KMS-11 (cell line): ENCODE data around the gene RHOC.

ENCODE experiments used
- H2AFZ ChIP-seq: fragments of 200-600 bp; sonication (generic); 2 replicates; pipeline ENCODE4 v1.6.1; 2016; ENCODE audit warnings: antibody characterized with exemption, mixed run types, low read depth
- H3K27ac ChIP-seq: fragments of 200-600 bp; sonication (generic); 2 replicates; pipeline ENCODE4 v1.6.1; 2016; ENCODE audit warnings: mild to moderate bottlenecking, mixed run types
- H3K27me3 ChIP-seq: fragments of 200-600 bp; sonication (generic); 2 replicates; pipeline ENCODE4 v1.6.1; 2017; ENCODE audit warnings: mild to moderate bottlenecking, low read depth, mixed run types, moderate library complexity; ENCODE audit not compliant: insufficient read depth
- H3K36me3 ChIP-seq: fragments of 200-600 bp; sonication (generic); 2 replicates; pipeline ENCODE4 v1.6.1; 2017; ENCODE audit warnings: mild to moderate bottlenecking, mixed run types; ENCODE audit not compliant: insufficient read depth
- H3K4me1 ChIP-seq: fragments of 200-600 bp; sonication (generic); 2 replicates; pipeline ENCODE4 v1.6.1; 2016; ENCODE audit warnings: mild to moderate bottlenecking, low read depth, mixed run types; ENCODE audit not compliant: poor library complexity, severe bottlenecking
- H3K4me2 ChIP-seq: fragments of 200-600 bp; sonication (generic); 2 replicates; pipeline ENCODE4 v1.7.0; 2016; ENCODE audit warnings: mild to moderate bottlenecking, mixed run types
- H3K4me3 ChIP-seq: fragments of 200-600 bp; sonication (generic); IDR thresholded peaks from 2 replicates; pipeline ENCODE4 v1.6.1; 2017; ENCODE audit warnings: low read depth, low read length, mixed read lengths; ENCODE audit not compliant: insufficient read depth
- H3K79me2 ChIP-seq: fragments of 200-600 bp; sonication (generic); 2 replicates; pipeline ENCODE4 v1.6.1; 2016; ENCODE audit warnings: low read depth, mixed run types; ENCODE audit not compliant: insufficient read depth
- H3K9ac ChIP-seq: fragments of 200-600 bp; sonication (generic); 2 replicates; pipeline ENCODE4 v1.6.1; 2016; ENCODE audit warnings: mild to moderate bottlenecking, mixed run types
- H4K20me1 ChIP-seq: fragments of 200-600 bp; sonication (generic); 2 replicates; pipeline ENCODE4 v1.6.1; 2016; ENCODE audit warnings: mild to moderate bottlenecking, mixed run types; ENCODE audit not compliant: insufficient read depth
- CTCF ChIP-seq: fragments of 200-600 bp; sonication (generic); conservative IDR thresholded peaks from 2 replicates; pipeline ENCODE4 v1.6.1; 2017; ENCODE audit warnings: low read depth, mild to moderate bottlenecking, antibody characterized with exemption, low read length, moderate library complexity, mixed read lengths

The RHOC gene

DNA sequence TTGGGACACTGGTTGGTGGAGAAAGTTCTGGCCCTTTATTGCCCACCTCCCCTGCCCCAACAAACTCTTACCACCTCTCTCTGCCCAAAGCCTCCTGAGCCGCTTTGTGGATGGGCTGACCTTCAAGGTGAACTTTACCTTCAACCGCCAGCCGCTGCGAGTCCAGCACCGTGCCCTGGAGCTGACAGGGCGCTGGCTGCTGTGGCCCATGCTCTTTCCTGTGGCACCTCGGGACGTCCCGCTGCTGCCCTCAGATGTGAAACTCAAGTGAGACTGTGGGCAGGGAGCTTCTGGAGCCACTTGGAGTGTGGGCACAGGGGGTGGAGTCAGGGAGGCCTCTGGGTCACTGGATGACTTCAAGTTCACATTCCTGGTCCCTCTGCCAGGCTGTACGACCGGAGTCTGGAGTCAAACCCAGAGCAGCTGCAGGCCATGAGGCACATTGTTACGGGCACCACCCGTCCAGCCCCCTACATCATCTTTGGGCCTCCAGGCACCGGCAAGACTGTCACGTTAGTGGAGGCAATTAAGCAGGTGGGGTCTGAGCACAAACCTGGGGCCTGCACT lies 12.5 kb downstream of the RHOC start:
- no peak overlapping the region for H3K27ac ChIP-seq
- H3K36me3 ChIP-seq: no peaks in the 10 kb centered on the region
- no peak overlapping the region for H3K4me2 ChIP-seq
- H4K20me1 ChIP-seq: no peaks in the 10 kb centered on the region
- peaks cover 18% of the 10 kb centered on the region for H3K4me1 ChIP-seq
- no peak overlapping the region for H3K4me3 ChIP-seq
- no peaks in the 10 kb centered on the region for H3K79me2 ChIP-seq
- no peak for TF ChIP-seq CTCF
- H3K9ac ChIP-seq: no peak overlapping the region
- no peak overlapping the region for H2AFZ ChIP-seq
- no peaks in the 10 kb centered on the region for H3K27me3 ChIP-seq

GRCh38 chr1:112693821-112694220 lies 13.1 kb downstream of the RHOC start:
- H3K27ac ChIP-seq: no peak overlapping the region
- no peaks in the 10 kb centered on the region for H3K27me3 ChIP-seq
- H3K9ac ChIP-seq: no peak overlapping the region
- H2AFZ ChIP-seq: no peak overlapping the region
- H3K79me2 ChIP-seq: no peaks in the 10 kb centered on the region
- no peak overlapping the region for H3K4me3 ChIP-seq
- TF ChIP-seq CTCF: no peak
- no peaks in the 10 kb centered on the region for H4K20me1 ChIP-seq
- H3K4me1 ChIP-seq: peaks cover 12% of the 10 kb centered on the region
- H3K4me2 ChIP-seq: no peak overlapping the region
- no peaks in the 10 kb centered on the region for H3K36me3 ChIP-seq

- H3K27ac ChIP-seq: no peak overlapping the region
- no peak overlapping the region for H3K4me2 ChIP-seq
- H3K36me3 ChIP-seq: no peaks in the 10 kb centered on the region
- H3K79me2 ChIP-seq: no peaks in the 10 kb centered on the region
- H2AFZ ChIP-seq: no peak overlapping the region
- H4K20me1 ChIP-seq: no peaks in the 10 kb centered on the region
- H3K9ac ChIP-seq: no peak overlapping the region
- H3K27me3 ChIP-seq: no peaks in the 10 kb centered on the region
- no peak overlapping the region for H3K4me3 ChIP-seq
- H3K4me1 ChIP-seq: peaks cover 4% of the 10 kb centered on the region
- no peak for TF ChIP-seq CTCF
These were observed 14.2 kb downstream of the RHOC start for GRCh38 chr1:112692681-112693080.

GRCh38 chr1:112689842-112690237 lies 17.1 kb downstream of the RHOC start:
- Histone ChIP-seq H3K36me3 (no peaks in the 10 kb centered on the region), H3K4me2 (no peak overlapping the region), H3K79me2 (no peaks in the 10 kb centered on the region), H4K20me1 (no peaks in the 10 kb centered on the region), H2AFZ (no peak overlapping the region), H3K27me3 (no peaks in the 10 kb centered on the region), H3K4me1 (no peaks in the 10 kb centered on the region), H3K4me3 (no peak overlapping the region), H3K27ac (no peak overlapping the region), H3K9ac (no peak overlapping the region)
- TF ChIP-seq CTCF: no peak
